ENCODE data around the gene OPN4.

OPN4 gene

DNA sequence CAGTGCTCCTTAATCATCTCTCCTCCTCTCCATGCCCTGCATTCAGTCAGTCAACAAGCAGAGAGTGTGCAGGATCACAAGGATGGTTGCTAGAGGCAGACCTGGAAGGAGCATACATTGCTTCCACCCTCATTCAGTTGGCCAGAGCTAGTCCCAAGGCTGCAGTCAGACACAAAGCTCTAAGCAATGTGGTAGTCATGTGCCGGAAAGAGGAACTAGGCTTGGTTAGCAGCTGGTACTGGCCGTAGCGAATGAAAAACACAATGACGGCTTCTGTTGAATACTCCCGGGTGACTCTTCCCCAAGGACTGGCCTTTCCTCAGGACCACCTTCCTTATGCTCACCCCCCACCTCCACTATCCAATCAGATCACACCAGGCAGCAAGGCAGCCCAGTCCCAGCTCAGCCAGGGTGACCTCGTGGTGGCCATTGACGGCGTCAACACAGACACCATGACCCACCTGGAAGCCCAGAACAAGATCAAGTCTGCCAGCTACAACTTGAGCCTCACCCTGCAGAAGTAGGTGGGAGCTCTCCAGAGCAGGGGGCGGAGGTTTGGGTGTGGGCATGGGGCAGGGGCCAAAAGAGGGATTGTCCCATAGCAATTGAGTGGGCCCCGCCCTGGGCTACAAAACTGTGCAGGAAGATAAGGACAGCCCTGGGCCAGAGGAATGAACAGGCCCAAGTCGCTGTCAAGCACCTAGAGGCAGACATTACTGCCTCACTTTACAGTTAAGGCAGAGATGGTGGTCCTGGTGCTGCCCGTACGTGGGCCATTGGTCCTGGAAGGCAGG, 24.8 kb downstream of the OPN4 start:
- no peak for DNase-seq (ENCODE audit: low read depth in 2 of 2)

DNA sequence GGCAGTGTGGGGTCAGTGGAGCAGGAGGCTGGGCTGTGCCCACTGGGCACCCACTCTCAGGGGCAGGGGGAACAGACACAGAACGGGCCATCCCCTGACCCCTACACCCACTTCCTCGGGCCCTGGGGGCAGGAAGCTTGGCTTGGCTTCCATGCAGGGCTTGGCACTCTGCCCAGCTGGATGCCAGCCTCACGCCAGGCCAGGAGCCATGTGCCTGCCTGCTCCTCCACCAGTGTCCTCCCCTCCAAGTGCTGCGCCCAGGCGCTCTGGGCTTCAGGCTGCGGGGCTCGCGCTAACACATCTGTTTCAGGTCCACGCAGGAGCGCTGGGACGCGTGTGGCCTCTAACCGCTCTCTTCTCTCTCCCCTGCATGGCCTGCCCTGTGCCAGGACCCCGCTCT, 26.7 kb downstream of the OPN4 start:
- no peak for DNase-seq (ENCODE audit: low read depth in 2 of 2)

DNA sequence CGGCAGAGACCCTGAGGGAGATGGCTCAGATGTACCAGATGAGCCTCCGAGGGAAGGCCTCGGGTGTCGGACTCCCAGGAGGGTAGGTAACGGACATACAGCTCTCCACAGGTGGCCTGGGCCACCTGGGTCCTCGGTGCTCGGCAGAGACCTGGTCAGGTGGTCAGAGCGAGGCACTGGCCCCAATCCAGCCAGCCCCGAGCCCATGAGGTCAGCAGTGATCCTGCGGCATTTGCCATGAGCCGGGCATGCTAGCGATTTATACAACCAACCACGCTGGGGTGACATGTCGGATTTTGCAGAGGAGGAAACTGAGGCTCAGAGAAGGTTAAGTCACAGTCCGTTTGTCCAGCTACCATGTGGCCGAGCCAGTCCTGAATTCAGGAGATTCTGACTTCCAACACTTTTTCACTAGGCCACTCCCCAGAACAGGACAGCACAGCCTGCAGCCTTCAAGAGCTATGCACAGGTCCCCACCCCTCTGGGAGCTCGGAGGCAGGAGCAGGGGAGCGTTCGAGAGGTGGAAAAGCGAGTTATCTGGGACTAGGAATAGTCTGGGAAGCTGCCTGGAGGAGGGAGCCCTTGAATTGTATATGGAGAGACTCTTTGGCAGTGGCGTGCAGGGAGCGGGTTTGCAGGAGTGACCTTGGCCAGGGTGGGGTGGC, 27.5 kb downstream of the OPN4 start:
- no peak for DNase-seq (ENCODE audit: low read depth in 2 of 2)

DNA sequence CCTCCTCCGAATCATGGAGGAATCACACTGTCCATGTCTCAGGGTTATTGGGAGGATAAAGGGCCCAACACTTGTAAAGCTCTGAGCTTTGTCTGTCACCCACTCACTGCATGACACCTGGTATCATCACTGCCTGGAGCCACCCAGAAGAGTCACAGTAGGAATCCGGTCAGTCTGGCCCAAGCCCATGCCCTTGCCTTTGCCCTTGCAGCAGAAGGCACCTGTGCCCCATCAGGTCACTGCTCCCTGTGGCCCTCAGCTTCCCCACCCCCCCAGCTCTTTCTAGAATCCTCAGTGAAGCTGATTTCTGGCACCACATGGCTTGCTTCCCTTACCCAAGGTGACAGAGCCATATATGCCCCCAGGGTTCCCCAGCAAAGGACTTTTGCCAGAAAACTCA, 28.3 kb downstream of the OPN4 start:
- DNase-seq (ENCODE audit: low read depth in 2 of 2) = no peak

DNA sequence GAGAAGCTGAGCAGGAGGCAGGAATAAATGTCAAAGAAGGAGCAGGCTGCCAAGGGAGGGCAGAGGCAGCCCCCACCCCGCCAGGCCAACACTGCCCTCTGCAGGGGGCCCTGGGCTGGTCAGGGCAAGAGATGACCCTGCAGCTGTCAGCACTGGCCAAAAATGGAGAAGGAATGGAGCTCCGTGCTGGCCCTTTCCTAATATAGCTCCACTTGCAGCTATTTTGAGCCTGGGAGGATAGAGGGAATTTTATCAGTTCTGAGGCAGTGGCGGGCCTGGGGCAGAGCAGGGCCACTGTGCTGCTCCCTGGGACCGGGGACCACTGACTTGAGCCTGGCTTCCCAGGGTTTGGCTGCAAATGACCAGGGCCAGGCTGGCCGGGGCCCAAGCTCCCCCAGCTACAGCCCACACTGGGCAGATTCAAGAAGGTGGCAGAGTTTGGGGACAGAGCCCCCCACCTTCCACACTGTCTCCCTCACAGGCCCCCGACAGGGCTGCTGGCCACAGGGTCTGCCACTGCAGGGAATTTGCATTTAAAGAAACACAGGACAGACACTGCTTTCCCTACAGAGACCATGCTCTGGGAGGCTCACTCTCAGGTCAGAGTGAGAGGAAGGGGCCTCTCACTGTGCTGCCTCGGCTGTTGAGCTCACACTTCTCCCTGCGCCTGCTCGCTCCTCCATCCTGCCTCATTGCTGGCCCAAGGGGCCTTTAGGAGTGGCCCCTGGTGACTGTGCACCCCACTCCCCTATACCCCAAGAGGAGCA, 30.2 kb downstream of the OPN4 start:
- DNase-seq (ENCODE audit: low read depth in 2 of 2) = no peak

DNA sequence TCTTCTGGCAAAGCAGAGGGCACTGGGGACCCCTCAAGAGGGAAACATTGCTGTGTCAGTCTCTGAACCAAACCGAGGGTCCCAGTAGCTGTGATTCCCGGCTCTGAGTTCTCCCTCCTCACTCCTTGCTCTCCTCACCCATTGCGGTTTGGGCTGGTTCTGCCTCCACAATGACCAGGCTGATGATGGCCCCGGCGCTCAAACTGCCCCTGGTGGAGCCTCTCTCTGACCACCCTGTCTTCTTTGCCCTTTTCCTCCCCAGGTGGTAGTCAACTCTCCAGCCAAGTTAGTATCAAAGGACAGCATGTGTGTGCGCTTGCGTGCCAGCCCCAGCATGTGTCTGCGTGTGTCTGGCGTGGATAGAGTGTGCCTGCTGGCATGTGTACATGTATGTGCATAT, 31.1 kb downstream of the OPN4 start:
- no peak for DNase-seq (ENCODE audit: low read depth in 2 of 2)

DNA sequence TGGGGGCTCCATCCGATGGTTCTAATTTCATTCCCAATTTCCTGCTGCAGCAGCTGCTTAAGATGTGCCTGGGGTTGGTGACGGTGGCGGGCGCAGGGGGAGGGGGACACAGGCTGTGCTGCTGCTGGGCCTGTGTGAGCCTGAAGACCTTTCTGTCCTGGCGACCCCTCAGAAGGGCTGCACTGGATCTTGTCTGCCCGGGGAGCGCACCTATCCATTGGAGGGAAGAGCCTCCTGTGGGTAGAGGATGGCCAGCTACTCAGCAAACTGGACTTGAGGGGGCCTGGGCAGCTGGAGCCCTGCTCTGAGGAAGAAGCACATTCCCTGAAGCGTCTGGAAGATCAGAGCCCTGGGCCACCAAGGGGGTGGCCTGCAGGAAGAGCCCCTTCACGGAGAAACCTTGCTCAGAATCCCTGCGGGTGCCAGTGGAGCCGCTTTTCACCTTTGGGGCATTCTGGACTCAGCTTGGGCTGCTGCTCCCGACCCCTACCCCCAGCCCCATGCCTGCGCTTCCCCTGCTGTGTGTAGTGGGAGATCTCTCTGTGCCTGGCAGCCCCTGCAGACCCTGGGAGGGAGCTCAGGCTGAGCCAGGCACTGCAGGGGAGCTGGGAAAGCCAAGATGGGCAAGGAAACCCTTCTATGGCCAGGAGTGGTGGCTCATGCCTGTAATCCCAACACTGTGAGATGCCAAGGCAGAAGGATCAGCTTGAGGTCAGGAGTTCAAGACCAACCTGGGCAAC, 31.7 kb downstream of the OPN4 start:
- DNase-seq (ENCODE audit: low read depth in 2 of 2) = no peak

DNA sequence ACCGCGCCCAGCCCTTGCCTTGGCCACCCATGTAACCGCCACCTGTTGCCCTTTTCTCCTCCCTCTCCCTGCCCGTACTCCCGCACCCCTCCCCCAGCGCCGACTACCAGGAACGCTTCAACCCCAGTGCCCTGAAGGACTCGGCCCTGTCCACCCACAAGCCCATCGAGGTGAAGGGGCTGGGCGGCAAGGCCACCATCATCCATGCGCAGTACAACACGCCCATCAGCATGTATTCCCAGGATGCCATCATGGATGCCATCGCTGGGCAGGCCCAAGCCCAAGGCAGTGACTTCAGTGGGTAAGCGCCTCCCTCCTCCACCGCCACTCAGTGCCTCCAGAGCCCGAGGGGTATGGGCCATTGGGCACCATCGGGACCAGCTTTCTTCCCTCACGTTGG, 32.6 kb downstream of the OPN4 start:
- no peak for DNase-seq (ENCODE audit: low read depth in 2 of 2)

DNA sequence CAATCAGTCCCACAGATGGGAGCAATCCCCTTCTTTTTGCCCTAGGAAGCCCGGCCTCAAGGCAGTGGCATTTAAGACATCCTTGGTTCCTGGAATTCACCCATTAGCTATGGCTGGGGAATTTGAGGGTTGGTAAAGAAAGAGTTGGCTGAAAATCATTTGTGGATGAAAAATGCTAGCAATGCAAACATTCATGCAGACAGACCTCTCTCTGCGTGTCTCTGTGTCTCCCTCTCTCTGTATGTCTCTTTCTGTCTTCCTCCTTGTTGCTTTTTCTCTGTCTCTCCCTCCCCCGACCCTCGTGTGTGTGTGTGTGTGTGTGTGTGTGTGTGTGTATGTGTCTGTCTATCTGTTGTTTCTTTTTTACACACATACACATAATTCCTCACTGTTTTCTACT, 33.4 kb downstream of the OPN4 start:
- no peak for DNase-seq (ENCODE audit: low read depth in 2 of 2)

DNA sequence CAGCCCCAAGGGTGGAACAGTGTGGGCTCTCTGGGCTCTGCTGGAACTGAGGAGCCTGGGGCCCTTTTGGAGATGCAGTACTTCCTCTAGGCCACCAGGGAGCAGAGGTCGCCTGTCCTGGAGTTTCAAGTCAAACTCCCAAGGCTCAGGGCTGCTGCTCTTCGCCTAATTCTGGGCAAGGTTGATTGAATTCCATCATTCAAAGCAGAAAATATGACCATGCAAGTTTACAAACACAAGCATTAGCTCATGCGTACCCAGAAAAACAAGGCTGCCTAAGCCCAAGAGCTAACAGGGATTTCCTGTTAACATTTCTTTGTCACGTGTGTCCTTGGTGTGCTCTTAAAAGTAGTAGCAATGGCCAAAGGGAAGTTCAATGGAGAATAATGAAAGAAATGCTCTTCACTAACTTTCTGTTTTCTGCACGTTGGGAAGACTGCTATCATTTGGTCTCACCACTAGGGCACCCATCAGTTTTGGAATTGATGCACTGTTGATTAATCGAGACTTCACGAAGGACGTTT, 34.1 kb downstream of the OPN4 start:
- DNase-seq (ENCODE audit: low read depth in 2 of 2) = peak; percentile 28 to 32

DNA sequence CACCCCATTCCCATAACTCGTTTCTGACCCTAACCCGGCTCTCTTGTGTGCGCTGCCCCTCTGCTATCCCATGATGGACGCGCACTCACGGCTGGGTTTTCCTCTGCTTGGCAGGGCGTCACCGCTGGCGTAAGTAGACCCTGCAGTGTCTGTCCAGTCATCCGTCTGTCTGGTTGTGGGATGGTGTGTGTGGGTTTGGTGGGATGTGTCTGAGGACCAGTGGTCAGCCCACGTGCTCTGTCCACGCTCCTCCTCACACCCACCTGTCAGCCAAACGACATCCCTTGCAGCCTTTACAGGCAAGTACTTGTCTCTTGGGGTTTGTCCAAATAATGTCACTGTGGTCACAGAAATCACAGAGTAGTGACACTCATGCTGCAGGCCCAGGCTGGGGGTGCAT, 34.8 kb downstream of the OPN4 start:
- no peak for DNase-seq (ENCODE audit: low read depth in 2 of 2)

DNA sequence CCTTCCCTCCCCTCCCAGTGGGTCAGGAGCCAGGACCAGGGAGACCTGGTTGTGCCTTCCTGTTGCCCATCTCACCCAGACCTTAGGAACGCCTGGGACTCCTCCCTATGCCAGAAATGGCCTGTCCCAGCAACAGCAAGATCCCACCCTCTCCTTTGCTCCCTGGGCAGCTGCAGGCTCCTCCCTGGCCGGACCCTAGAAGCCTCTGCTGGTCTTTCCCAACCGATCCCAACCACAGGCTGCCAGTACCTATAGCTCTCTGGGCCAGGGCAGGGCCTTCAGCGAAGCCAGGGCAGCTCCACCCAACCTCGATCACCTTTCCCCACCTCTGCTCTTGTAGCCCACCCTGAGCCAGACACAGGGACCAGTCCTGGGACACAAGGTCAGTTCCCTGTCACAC, 35.9 kb downstream of the OPN4 start:
- no peak for DNase-seq (ENCODE audit: low read depth in 2 of 2)

DNA sequence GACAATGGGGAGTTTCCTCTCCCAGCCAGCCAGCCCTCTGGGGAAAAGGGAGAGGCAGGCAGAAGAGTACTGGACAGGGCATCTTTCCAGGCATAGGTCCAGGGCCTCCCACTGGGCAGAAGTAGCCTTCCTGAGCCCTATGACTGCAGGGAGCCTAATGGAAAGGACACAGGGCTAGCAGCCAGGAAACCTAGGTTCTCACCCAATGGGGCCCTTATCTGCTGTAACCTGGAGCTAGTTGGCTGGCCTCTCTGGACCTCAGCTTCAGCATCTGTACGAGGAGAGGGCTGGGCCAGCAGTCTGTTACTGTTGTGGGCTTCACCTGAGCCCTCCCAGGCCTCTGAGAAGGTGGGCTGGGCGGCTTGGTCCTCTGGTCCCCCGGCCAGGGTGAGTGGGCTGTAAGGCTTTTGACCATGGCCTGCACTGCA, 36.3 kb downstream of the OPN4 start:
- no peak for DNase-seq (ENCODE audit: low read depth in 2 of 2)

DNA sequence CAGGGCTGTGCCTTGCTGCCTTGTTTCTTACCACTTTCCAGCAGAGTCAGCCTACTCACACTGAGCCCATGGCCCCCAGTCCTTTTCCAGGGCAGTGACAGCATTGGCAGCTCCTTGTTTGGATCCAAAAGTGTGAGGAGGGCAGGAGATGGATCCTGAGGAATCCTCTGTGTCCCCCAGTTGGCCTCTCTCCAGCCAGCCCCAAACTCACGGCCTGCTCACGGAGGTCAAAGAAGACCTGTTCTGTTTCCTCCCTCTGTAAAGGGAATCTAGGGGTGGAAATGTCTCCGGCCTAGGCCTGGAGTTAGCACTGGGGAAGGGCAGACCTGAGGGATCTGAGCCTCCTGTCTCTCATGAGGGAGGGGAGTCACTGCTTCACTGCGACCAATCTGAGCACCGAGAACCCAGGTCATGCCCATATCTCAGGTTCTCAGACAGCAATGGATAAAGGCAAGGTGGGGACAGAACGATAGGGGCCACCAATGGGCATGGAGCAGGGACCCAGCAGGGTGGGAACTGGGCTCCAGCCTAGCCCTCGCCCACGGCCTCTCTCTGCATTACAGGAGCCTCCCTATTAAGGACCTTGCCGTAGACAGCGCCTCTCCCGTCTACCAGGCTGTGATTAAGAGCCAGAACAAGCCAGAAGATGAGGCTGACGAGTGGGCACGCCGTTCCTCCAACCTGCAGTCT, 37.1 kb downstream of the OPN4 start:
- no peak for DNase-seq (ENCODE audit: low read depth in 2 of 2)

DNA sequence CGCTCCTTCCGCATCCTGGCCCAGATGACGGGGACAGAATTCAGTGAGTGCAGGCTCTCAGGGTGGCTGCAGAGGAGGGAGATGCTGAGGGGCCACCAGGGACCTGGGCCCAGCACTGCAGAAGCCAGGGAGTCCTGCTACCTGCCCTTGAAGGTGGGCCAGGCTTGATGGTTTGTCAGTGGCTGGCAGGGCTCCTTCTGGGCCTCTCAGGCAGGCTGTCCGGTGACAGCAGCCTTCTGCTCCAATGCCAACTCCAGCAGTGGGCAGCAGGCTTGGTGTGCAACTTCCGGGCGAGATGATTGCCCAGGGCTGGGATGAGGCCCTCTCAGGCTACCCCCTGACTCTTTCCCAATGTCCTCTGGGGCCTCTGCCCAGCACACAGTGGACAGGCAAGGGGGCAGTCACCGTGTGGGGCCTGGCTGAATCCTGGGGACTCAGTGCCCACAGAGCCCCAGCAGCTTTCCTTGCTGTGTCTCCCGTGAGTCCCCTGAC, 37.7 kb downstream of the OPN4 start:
- no peak for DNase-seq (ENCODE audit: low read depth in 2 of 2)

DNA sequence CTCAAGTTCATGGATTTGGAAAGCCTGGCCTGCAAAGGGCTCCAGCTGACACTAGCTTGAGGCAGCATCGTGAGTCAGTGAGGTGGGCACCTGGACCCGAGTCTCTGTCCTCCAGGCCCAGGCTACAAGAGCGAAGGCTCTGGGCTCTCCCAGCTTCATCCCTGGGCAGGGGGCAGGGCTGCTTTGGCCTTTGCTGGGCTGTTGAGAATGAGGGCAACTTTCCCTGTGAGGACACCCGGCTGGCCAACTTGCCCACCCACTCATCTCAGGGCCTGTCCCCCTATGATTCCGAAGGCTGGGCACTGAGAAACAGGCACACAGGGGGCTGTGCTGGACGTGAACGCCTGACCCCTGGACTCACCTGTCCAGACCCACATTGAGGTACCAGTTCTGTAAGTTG, 38.3 kb downstream of the OPN4 start:
- DNase-seq (ENCODE audit: low read depth in 2 of 2) = no peak

DNA sequence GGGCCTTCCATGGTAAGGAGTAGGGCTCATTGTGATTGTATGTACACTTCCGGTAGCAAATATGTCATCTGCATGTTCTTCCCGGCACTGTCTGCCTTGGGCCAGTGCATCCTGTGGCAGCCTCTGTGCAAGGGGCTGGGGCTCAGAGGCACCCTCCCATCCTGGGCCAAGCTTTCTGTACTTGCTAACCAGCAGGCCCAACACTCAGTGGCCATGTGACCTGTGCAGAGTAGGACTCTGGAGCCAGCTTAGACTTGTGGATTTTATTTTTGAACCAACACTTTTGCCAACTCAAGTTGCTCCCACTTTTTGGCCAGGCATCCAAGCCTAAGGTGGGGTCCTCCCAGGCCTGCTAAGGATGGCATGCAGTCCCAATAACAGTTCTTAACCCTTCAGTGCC, 38.9 kb downstream of the OPN4 start:
- DNase-seq (ENCODE audit: low read depth in 2 of 2) = no peak

DNA sequence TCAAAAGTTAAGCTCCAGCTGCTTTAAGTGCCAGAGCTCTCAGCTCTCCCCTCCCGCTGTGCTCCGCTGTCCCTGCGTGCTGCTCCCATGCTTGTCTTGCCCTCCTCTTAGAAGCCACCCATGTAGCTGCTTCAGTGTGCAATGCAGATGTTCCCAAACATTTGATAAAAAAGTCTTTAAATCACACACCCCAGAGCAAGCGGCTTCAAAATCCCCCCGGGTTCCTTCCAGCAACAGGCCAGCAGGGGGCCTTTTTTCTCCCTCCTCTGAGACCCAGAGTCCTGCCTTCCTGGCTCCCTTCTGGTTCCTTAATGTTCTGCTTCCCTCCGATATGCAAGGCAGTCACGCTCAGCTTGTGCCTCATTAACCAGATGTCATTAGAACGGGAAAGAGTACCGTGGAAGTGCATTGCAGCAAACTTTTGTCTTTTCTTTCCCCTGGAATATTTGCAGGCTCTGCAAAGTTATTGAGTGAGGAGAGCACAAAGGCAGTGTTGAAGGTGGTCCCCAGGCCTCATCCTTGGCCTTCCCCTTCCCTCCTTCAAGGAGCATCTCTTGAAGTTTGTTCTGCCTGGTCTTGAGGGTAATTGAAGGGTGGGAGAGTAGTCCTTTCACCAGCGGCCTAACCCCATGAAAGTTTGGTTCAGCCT, 39.5 kb downstream of the OPN4 start:
- peak; percentile 16 to 20 for DNase-seq (ENCODE audit: low read depth in 2 of 2)

DNA sequence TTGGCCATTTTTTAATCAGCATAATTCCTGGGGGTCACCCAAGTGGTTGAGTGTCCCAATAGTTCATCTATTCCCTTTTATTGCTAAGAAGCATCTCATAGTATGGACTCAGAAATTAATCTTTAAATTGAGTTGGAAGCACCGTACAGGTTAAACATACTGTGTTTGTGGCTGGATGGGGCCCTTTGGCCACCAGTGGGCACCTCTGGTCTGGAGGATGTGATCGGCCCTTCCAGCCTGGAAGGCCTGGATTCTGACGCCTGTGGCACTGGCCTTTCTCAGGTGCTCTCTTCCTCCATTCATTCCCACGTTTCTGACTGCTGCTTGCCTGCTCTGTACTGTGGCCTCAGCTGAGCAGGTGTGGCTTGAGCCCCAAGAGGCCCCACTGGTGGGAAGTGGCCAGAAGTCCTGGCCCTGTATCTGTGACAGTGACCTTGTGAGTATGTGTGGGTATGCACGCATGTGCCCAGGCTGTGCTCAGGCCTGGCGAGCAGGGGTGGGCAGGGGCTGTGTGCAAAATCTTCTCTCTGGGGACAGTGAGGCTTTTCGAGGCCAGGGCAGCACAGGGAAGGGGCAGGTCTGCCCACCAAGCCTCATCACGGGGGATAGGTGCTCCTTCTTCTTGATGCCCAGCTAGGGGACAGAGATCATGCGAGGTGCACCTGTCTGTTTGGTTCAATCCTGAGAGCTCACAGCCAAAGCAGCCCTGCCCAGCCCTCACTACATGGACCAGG, 44.0 kb downstream of the OPN4 start:
- DNase-seq (ENCODE audit: low read depth in 2 of 2) = no peak

DNA sequence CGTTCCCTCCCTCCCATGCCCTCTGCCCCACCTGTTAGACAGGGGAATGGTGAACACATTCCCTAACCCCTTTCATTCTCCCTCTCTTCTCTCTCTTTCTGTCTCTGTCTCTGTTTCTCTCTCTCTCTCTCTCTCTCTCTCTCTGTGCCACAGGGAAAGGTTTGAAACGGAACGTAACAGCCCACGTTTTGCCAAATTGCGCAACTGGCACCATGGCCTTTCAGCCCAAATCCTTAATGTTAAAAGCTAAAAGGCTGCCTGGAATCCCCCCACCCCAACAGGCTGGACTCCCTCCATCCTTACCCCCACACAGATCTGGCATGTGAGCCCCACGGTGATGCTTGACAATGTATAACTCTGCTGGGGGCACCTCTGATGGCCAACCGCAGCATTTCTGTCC, 44.8 kb downstream of the OPN4 start:
- no peak for DNase-seq (ENCODE audit: low read depth in 2 of 2)
